GM18861 (cell line): ENCODE measurements around the gene TMX3.
A peak's percentile ranks its signal among the peaks of the same experiment; 100 is the strongest.

Experiments
- ATAC-seq: cut with Tn5 transposase; IDR thresholded peaks from one replicate; pipeline ENCODE4 v1.9.1; 2021; ENCODE audit not compliant: unreplicated experiment

The TMX3 gene

DNA sequence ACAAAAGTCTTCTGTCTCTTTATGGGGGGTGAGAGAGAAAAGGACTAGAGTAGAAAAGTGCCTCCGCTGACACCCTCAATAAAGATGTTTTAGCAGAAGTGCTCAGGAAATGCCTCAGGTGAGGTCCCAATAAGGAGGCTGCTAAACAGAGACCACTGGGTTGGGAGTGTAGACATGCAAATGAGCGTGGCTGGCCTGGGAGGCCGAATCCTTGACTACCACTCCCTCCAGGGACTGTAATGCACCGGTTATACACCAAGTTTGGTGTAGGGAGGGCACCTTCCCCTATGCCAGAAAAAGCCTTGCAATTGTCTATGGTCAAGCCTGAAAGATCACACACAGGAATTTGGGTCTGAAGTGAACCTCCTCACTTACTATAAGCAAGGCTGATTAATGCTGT, 1.8 kb downstream of the TMX3 start:
- ATAC-seq, result no peak

DNA sequence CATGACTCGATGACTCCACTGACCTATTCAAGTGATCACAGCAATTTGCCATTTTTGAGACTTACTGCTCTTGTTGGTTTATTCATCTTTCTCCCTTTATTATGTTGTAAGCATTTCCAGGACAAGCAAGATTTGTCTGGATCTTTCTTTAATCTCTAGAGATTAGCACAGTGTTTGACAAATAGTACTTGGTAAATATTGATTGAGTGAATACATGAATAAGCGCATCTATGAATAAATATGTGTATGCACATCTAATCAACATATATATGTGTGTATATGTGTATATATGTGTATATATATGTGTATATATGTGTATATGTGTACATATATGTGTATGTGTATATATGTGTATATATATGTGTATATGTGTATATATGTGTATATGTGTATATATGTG, 7.3 kb downstream of the TMX3 start:
- ATAC-seq, result no peak

DNA sequence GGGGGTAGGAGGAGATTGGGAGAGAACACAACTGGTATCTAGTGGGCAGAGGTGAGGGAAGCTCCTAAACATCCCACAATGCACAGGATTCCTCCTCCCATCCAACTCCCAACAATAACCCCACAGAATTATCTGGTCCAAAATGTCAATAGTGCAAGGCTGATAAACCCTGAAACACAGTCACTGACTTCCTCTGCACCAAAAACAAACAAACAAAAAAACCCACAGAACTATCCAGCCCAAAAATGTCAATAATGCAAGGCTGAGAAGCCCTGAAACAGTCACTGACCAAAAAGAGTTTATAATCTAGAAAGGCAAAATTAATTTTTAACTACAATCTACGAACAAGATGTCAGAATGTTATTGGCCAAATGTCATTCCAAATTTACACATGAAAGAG, 9.8 kb downstream of the TMX3 start:
- no peak for ATAC-seq

DNA sequence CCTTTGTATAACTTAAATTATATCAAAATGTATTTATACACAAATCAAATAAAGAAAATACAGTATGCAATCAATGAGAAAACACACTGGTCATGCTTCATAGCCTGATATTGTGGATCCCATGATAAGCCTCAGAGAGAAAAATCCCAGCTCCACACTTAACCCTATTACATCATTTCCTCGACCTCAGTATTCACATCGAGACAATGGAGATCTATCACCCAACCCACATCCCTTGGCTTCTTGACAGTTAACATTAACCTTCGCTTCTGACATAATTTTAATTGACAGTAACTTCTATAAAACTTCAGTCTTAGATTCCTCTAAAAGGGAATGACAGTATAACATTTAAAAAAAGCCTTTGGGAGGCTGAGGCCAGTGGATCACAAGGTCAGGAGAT, 11.6 kb downstream of the TMX3 start:
- ATAC-seq, result no peak

DNA sequence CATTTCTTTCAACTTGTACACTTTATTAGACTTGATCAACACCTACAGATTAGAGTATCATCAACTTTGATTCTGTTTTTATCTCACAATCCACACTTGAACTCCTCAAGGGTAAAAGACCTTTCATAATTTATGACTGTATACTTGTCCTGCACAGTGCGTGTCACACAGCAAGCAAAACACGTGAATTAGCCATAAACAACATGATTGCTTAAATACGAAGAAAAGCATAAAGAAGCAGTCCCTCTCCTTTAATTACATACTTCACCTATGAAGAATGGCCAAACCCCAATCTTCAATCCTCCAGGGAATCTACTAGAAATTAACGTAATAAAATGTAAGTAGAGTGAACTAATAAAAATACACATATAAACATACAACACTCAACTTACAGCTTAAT, 13.6 kb downstream of the TMX3 start:
- no peak for ATAC-seq

DNA sequence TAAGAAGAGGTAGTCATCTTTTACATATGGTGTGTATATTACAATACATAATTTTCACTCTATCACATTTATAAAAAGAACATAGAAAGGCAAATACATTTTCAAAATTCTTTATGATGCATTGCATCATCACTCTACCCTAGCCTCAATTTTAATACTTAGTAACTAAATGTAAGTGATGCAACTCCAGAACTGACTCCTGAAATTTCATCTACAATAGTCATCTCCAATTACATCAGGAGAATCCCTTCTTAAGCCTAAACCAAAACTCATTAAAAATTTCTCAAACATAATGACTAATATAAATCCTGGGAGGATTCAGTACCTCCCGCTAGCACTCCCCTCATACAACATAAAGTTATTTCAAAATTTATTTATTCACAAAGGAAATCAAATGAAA, 15.9 kb downstream of the TMX3 start:
- no peak for ATAC-seq

DNA sequence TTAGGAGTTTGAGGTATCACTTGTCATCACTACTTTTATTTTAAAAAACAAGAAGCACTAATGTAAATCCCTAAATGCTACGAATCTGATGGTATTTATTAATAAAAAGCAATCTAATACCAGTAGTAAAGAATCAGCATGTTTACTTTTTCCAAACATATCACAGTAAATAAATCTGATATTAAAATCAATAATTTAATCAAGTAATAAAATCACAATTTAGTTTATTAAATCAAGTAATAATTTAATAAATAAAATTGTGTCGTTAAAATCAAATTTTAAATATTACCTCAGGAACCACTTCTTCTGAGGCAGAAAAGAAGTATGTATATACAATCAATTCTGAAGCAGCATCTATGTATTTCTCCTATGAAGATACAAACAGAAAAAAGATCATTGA, 18.0 kb downstream of the TMX3 start:
- ATAC-seq, result no peak

DNA sequence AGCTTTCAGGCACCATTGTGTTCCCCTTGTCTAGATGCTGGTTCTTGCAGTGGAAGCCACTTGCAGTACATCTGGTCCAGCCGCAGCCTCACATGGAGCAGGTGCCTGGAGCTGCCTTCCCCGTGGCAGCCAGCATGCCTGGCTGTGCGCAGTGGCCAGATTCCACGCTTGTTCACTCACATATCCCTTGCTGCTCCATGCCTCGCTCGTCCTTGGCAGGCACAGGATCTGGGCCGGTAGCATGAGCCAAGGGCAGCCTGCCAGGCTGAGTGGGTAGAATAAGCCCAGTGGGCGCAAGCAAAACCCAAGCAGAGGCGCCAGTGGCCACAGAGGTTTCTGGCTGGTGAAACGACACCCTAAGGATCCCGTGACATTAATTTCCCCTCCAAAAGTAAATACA, 20.6 kb downstream of the TMX3 start:
- no peak for ATAC-seq

DNA sequence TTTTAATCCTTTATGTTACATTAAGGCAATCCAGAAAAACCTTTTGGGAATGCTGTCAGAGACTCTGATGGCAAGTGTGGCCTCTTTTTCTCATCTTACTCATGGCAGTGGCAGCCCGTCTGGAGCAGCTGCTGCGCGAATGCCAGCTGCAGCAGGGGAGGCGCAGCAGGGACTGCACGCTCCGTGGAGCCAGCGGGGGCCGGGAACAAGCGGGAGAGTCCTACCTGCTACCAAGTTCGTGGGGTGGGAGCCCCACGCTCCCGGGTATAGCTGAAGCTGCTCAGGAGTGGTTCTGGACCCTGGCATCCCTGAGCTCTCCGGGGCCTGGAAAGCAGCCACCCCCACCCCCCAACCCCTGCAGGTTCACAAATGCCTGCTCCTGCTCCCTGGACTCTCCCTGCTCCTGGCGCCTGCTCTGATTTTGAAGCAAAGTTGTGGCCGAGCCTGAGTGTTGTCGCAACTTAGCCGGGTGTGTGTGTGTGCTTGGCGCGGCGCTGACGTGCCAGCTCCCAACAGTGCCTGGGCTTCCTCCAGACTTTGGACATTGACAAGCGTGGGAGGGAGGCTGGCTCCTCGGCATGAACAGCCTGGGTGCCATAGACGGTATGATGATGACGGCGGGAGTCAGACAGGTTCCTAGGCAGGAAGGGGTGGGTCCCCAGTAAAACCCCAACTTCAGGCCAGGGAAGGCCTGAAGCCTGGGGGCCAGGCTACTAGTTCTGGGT, 21.7 kb downstream of the TMX3 start:
- ATAC-seq, result no peak

DNA sequence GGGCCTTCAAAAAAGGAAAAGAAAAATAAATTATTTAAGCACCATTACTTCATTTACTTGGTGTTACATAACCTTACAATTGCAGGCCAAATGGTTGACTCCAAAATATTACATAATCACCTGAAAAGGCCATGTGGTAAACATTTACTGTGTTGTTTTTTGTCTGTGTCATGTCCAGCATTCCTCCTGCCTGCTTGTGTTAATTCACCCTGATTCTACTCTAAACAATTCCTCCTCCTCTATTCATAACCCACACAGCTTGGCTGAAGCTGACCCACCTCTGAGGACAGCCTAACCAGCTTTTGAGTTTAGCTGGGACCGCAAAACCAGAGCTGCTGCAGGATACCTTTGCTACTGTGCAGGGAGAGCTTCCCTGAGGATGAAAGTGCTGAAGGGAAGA, 35.4 kb downstream of the TMX3 start:
- no peak for ATAC-seq

DNA sequence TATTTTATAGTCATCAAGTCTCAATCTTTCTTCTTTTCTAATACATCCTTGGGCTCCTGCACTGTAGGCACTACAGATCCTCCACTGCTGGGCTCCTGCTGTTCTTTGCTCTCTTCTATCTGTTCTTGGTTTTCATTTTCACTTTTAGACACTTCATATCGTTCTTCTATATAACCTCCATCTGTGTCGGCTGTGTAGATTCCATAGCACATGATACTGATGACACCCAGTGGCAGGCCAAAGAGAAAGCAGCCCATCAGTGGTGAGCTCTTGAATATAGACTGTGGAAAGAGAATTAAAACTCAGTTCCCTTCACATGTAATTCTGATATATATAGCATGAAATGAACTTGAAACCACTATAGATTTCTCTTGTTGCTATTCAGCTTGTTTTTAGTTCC, 38.0 kb downstream of the TMX3 start:
- peak; percentile 55 for ATAC-seq

DNA sequence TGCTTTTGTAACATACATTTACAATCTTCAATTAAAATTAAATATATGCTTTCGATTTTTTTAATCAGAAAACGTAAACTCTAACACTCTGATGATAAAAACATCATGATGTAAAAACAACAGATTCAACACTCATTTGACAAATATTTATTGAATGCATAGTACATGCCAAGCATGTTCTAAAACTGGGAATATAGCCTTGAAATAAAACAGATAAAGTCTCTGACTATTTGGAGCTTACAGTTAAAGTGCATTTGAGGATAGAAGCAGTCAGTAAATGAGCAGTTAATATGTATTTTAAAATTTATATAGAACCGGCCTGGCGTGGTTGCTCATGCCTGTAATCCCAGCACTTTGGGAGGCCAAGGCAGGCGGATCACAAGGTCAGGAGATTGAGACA, 47.8 kb downstream of the TMX3 start:
- no peak for ATAC-seq

DNA sequence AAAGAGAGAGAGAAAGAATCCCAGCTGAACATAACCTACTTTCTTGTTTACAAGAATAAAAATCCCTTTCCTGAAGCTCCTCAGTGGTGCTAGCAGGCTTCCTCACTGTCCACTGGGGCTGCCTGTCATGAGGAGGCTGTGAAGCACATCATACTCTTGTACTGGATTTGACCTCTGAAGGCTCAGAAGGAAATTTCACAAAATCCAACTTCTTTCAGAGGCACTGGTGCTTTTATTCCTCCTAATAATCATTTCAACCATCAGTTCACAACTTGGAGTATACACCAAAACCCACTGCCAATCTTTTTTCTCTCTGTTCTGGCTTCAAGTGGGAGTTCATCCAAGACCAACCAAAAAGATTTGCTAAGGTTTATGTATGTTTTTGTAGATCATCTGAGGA, 48.5 kb downstream of the TMX3 start:
- no peak for ATAC-seq

DNA sequence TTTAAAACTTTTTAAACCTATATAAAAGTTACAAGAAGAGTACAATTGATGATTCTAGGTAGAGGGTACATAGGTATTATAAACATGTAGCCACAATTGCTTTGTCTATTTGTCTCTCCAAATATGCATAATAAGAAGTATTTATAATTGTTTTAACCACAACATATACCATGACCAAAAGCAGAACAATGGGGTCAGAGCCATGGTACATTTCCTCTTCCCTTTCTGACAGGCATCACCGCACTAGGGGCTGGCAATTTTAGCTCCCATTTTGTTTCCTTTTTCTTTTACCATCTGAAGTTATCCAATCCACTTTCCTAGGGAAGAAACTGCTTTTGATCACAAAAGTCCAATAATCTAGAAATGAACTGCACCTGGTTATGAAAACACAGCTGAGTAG, 49.3 kb downstream of the TMX3 start:
- no peak for ATAC-seq

DNA sequence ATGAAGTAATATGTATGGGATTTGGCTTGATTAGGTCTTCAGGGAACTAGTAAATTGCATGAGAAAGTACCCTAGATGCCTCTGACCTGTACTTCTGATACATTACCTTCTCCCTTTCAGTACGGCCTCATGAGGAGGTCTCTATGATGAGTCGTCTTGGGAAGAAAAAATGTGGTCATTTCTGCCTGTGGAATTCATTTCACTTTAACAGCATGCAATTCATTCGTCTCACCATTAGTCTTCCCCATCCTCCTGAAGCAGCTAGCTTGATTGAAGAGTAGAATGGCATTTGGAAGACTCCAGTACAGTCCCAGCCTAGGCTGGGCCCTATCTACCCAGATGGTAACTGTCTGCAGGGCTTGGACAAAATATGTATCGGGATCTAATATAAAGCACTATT, 52.2 kb downstream of the TMX3 start:
- ATAC-seq, result no peak

DNA sequence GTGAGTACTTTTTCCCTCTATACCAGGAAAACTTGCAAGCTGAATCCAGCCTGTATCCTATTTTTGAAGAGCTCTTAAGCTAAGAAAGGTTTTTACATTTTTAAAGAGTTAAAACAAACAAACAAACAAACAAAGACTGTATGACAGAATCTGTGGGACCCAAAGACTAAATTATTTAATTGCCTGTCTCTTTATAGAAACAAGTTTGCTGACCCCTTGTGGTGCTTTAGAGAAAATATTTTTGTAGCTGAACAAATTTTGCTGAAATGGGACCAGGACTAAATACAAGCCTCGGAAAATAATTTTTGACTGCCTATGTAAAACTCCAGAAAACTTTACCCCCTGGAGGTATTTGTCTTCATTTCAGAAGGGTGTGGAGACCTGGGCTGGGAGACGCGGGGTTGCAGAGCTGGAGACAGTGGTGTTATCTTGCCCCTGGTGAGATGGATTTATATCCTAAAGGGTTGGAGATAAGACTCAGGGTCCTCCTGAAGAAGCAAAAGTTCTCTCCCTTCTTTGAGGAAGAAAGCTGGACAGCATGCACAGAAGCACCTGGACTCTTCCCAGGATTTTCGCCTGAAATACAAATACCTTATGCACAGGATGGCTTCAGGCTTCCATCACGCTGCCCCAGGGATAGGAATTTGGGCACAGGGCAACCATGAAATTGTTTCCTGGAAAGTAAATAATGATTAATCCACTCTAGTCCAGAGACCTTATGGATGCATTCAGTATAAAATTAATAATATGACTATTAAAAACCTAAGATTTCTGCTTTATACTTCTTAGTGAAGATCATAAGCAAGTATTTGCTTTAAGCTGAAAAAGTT, 54.3 kb downstream of the TMX3 start:
- ATAC-seq, result no peak

DNA sequence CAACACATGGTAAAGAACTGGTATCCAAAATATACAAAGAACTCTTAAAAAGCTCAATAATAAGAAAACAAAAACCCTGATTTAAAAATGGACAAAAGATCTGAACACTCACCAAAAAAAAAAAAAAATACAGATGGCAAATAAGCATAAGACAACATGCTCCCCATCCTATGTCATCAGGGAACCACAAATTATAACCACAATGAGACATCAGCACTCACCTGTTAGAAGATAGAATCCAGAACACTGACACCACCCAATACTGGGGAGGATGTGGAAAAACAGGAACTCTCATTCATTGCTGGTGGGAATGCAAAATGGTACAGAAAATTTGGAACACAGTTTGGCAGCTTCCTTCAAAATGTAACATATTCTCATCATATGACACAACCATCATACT, 66.7 kb downstream of the TMX3 start:
- ATAC-seq, result no peak

DNA sequence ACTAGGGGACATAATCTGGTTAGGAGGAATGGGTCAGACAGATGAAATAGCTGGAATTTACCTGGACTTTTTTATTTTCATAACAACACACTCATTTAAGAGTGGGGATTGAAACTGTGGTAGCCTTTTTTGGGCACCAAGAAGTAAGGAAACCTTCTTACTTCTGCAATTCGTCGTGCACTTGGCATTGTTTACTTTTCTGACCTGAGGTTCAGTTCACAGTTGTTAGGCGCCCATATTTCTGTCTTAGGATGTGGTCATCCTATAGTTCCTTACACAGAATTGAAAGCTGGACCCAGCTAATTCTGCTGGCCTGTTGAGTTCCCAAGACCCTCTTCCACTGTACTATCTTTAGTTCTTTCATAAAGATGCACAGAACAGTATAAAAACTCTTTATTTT, 72.9 kb downstream of the TMX3 start:
- ATAC-seq, result no peak

DNA sequence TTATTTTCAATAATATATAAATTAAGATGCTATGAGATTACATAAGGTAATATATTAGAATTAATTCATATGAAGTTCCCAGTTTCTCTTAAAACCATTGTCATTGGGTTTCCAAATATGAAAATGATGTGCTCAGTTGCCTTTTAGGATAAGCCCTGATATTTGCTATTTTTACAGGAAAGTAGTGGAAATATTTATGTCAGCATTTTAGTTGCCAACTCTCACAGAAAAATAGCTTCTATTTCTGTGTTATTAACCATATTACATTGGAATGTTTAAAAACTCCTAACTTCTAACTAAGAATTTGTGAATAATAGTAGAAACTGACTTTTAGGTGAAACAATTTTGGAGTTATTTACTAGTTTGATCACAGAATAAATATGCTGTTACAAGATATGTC, 74.0 kb downstream of the TMX3 start:
- ATAC-seq, result no peak

DNA sequence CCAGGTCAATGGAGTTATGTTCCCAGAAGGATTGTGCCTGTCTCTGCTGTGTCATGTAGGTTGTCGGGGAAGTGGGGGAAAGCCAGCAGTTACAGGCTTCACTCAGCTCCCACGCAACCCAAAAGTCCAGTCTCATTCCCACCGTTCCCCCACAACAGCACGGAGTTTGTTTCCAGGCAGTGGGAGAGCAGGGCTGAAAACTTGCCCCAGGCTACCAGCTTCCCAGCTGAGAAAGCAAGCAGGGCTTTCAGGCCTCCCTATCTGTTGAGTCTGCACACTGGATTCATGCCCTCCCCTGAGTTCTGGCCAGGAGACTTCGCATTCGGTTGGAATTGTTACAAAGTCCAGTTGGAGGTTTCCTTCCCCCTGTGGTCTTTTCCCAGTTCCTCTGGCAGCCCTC, 76.3 kb downstream of the TMX3 start:
- ATAC-seq, result no peak

DNA sequence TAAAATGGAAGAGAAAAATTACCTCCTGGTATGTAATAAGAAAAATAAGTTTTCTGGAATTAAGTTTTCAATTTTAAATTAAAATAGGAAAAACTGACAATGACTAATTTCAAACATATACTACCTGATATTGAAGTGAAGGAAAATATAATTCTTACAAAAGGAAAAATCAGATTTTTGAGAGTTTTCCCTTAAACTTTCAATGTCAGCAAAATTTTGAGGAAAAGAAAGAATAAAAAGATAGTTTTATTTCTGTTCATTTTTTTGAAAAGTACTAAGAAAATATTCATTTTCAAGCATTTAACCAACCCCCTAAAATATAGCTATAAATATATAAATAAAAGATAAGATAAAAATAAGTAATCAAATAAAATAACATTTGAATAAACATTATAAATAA, 87.1 kb downstream of the TMX3 start:
- ATAC-seq, result no peak
